Activated CD4-positive, alpha-beta T cell treated with anti-CD3 and anti-CD28 coated beads, Interleukin-10, Interleukin-2, amounts not matched to agents 100 ng/mL and 50 ng/mL, durations not matched to agents 16 hours and 8 hours (primary cell): ENCODE data around the gene AMN.
"Not testable (repeated sequence)": the region's sequence is repeated elsewhere in the genome, so short reads cannot be mapped to it uniquely, and the experiment has no call there.

ENCODE experiments used
- DNase-seq: peaks from one replicate; pipeline ENCODE4 v3.0.0-alpha.2; 2020

AMN gene

GRCh38 chr14:102914474-102915291 is 7.8 kb upstream of the AMN start:
- DNase-seq: no peak

DNA sequence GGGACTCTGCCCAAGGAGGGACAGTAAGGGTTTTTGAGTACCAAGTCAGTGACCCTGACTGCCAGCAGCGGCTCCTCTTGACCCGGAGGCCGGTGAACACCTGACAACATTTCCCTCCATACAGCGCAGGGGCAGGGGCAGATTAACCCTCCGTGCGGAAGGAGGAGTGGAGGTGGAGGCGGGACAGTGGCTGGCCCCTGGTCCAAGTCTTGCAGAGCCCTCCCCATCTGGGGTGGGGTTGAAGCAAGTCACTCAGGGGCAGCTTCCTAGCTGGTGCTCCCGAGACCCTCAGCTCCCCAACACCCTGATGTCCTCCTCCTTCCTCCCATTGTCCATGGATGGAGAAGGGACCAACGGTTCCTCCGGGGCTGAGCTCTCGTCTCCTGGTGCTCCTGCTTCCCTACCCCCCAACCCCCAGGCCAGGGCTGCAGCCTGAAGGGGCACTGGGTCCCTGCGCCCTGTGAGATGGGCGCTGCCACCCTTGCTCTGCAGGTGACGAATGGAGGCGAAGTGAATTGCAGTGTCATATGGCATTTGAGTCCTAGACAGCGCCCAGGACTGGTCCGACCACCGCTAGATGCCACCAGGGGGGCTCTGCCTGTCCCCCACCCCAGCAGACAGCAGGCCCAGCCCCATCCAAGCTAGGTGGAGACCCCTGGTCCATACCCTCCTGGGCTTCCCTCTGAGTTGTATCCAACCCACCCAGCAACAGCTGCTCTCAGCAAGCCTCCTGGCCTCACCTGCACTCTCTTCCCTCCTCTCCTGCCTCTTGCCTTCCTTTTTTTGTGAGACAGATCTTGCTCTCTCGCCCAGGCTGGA is 7.0 kb upstream of the AMN start:
- DNase-seq: no peak

DNA sequence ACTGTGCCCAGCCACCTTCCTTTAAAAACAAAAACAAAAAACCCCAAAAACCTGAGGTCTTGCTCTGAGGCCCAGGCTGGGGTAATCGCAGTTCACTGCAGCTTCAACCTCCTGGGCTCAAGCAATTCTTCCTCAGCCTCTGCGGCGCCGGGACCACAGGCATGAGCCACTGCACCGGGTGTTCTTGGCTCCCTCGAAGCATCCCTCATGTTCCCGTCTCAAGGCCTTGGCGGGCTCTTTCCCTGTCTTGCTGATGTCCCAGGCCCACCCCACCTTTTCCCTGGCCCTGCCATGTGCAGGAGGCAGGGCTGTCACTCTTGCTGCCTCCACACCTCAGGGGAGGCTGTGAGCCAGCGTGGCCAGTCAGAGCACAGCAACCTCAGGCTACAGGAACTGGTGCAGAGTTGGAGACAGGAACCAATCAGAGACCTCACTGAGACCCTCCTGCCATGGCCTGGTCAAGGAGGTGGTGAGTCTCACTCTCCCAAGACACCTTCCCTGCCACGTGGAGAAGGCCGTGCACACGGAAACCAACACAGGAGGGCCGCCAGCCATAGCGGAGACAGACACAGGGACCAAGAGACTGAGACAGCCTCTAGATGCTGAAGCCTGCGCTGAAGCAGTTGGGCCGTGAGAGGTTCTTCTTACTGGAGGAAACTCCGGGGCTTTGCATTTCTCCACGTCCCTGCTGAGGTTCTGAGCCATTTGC is 6.0 kb upstream of the AMN start:
- DNase-seq: no peak

- DNase-seq: no peak
These were observed 5.4 kb upstream of the AMN start for GRCh38 chr14:102917056-102917385.

DNA sequence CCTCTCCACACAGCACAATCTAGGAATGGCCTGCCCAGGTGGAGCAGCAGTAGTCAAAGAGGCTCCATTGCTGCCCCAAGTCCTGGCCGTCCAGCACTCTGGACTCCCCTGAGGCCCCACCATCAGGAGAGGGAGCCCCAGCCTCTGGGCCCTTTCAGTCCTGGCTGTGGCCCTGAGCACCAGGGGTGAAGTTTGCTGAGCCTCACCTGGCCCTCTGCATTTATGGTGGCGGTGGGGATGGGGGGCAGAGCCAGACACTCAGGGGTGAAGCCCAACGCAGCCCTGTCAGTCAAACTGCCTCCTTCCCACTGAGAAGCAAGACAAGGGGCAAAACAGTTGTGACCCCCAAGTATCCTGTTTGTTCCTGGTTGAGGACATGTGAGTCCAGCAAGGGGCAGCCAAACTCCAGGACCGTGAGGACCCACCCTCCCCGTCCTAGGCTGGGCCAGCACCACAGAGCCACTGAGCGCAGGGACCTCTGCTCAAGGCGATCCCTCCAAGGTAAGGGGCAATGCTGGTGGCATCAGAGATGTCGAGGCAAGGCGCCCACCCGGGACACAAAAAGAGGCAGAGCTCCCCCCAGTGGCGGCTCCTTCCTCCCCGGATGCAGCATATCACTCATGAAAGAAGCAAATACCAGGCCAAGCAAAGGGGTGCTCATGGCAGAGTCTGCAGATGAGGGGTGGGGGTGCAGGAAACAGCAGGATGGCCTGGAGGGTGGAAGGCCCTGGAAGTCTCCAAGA is 4.8 kb upstream of the AMN start:
- DNase-seq: peak; percentile 49

DNA sequence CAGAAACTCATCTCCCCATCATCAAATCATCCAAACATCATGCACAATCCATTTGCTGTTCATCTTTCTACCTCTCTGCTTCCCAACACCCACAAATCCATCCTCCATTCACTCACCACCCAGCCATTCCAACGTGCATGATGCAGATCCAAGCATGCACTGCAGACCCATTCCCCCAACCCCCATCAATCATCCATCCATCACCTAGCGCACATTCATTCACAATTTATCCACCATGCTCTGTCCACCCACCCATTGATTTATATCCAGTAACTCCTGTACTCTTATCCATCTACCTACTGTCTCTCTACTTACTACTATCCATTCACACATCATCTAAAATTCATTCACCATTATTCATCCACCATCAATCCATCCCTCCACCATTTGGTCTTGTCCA is 4.0 kb upstream of the AMN start:
- no peak for DNase-seq

- no peak for DNase-seq
These were observed 2.0 kb upstream of the AMN start for GRCh38 chr14:102920273-102920997.

- DNase-seq: no peak
These were observed 1.5 kb upstream of the AMN start for GRCh38 chr14:102920998-102921304.

DNA sequence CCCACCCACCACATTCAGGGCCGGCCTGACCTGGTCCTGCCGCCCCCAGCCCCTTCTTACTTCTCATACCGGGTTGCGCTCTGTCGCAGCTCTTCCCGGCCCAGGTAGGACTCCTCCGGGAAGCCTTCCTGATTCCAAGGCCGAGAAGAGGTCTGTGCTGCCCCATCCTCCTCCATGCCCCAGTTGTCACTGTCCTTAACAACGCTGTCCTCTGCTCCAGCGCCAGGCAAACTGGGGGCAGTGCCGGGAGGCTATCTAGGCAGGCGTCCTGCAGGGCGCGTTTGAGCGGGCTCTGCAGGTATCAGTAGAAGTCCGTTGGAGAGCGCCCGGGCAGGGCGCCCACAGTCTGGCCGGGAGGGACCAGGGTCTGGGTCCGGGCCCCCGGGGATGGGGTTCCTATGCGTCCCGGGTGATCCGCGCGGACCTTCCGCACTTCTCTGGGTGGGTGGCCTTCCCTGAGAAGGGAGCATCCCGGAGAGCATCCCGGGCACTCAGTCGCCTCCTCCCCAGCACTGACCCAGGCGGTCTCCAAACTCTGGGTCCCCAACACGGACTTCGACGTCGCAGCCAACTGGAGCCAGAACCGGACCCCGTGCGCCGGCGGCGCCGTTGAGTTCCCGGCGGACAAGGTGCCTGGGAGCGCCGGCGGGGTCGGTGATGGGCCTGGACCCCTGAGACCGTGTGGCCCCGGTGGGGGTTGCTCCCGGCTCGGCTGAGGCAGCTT is 900 bp downstream of the AMN start:
- DNase-seq: no peak

- DNase-seq: no peak
These were observed 1.5 kb downstream of the AMN start for GRCh38 chr14:102923925-102924486.

DNA sequence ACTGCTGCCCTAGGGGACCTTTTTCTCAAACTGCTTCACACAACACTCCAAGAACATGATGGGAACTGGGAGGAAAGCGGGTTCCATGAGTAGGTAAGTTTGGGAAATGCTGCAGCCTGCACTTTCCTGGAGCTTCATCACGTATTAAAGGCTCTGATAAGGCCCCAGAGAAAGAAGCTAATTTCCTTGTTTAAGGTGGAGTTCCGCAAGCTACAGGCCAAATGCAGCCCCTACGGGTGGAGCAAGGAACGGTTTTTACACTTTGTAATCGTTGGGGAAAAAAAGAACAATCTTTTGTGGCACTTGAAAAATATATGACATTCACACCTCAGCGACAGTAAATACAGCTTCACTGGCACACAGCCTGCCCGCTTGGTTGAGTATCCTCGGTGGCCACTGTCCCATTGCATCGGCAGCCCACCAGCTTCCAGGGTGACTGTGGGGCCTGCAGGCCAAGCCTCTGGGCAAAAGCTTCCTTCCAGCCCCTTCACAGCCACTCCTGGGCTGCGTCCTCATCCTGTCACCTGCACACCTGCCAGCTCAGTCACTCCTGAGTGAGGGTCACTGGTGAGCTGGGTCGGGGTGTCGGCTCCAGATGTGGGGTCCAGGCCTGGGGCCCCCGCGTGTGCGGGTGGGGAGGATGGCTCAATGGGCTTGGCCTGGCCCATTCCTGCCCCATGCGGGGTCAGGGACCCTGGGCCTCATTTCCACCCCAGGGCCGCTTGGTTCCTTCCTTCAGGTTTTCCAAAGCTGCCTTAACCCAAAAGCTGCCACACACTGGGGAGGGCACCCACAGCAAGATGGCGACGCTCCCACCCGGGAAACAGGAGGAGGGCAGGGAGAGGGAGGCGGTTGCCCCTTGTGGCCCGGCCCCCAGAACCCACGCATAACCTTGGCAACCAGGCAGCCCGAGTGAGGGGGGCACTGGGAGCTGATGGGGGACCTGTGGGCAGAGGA is 2.4 kb downstream of the AMN start:
- DNase-seq: no peak

- DNase-seq: no peak
These were observed 3.2 kb downstream of the AMN start for GRCh38 chr14:102925646-102926045.

- no peak for DNase-seq
These were observed 3.6 kb downstream of the AMN start for GRCh38 chr14:102926104-102926503.

DNA sequence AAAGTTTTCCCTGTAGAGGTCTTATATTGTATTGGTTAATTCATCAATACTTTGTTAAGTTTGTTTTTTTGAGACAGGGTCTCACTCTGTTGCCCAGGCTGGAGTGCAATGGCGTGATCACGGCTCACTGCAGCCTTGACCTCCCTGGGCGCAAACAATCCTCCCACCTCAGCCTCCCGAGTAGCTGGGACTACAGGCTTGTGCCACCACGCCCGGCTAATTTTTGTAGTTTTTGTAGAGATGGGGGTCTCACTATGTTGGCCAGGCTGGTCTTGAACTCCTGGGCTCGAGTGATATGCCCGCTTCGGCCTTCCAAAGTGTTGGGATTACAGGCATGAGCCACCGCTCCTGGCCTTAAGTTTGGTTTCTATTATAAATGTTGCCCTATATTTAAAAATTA is 4.4 kb downstream of the AMN start:
- DNase-seq: not testable (repeated sequence)

DNA sequence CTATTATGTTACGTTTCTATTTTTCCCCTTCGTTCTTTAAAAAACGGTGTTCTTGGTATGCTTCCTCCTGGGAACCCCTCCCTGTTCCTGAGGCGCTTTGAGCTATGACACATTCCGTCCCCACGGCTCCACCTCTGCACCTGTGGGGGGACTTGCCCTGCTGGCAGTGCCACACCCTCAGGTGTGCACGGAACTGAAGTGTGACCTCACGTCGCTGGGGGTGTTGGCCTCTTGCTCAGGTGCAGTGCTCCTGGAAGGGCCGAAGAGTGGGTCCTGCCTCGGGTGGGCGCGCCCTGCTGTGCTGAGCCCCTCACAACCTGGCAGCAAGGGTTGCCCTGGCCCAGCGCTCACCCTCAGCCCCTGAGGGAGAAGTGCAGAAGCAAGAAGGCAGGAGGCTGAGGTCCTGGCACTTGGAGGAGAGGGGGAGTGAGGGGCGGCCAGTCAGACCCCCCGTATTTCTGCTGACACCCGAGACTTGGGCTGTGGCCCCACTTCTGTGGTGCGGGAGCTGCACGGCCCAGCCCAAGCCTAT is 4.9 kb downstream of the AMN start:
- DNase-seq: no peak

GRCh38 chr14:102927878-102928411 is 5.5 kb downstream of the AMN start:
- no peak for DNase-seq

DNA sequence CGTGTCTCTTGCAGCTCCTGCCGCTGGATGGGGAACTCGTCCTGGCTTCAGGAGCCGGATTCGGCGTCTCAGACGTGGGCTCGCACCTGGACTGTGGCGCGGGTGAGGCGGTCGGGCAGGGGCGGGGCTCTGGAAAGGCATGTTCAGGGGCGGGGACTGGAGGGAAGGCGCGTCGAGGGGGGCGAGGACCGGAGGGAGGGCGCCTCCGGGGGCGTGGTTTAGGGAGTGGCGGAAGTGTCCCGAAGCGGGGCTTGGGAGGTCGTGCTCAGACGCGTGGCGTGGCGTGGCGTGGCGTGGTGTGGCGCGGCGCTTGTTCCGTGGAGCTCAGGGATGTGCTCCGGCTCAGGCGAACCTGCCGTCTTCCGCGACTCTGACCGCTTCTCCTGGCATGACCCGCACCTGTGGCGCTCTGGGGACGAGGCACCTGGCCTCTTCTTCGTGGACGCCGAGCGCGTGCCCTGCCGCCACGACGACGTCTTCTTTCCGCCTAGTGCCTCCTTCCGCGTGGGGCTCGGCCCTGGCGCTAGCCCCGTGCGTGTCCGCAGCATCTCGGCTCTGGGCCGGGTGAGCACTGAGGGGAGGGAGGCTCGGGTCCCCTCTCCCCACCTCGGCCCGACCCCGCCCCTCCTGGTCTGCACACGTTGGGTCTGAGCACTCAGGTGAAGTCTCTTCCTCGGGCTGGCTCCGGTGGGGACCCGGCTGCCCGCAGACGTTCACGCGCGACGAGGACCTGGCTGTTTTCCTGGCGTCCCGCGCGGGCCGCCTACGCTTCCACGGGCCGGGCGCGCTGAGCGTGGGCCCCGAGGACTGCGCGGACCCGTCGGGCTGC is 6.2 kb downstream of the AMN start:
- DNase-seq: peak; percentile 49

DNA sequence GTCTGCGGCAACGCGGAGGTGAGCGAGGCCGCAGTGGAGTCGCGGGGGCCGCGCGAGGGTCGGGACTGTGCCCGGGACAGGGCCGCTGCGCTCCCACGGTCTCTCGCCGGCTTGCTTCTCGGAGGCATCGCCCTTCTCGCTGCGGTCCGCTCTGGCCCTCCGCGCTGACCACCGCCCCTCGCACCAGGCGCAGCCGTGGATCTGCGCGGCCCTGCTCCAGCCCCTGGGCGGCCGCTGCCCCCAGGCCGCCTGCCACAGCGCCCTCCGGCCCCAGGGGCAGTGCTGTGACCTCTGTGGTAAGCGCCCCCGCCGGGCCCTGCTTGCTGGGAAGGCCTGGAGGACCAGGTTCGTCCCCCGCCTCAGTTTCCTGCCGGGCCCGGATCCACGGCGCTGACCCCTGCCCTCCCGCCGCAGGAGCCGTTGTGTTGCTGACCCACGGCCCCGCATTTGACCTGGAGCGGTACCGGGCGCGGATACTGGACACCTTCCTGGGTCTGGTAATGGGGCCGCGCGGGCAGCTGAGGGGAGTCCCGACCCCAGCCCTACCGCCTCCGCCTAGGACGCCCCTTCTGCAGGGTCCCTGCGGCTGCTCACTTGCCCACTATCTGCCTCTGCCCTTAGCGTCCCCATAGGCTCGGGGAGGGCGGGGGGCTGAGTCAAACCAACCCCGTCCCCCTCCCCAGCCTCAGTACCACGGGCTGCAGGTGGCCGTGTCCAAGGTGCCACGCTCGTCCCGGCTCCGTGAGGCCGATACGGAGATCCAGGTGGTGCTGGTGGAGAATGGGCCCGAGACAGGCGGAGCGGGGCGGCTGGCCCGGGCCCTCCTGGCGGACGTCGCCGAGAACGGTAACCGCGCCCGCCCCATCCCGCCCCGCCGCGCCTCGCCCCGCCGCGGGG is 7.0 kb downstream of the AMN start:
- no peak for DNase-seq
